Right ventricle myocardium superior (tissue), 1 donor: Measurements from ENCODE around the gene TCOF1. TPM values are rescaled to one million over a fixed set of nuclear protein-coding genes. Genes with fewer than 3 reads are reported as not detected.

Experiments used
- ATAC-seq: fragments of 200-7000 bp; cut with Tn5 transposase; one replicate; pipeline ENCODE4 v1.9.1; 2020; ENCODE audit warnings: mild to moderate bottlenecking; ENCODE audit not compliant: poor library complexity
- DNase-seq: peaks from one replicate; pipeline ENCODE4 v3.0.0-alpha.2; 2020
- intact Hi-C: fragments of 100-400 bp; cut with DNase I; formaldehyde crosslinking; loops from one replicate; pipeline ENCODE4 v1.11.2; 2022
- total RNA-seq: library from RNA; stranded (reverse); fragmentation: NEBNext Ultra II Directional; extraction: Animal tissue kit (Norgen Biotek cat#: 25700); gene quantifications from one replicate; pipeline ENCODE4 v1.2.1, GENCODE V29; 2021
- donor health status: DM: no; HTN: yes; CAD: no; lungs with severe emphysema.

Gene TCOF1
- total RNA-seq, 1 donor from 2014 or later, result 17.3 TPM

- ATAC-seq (no peak), DNase-seq (no peak)
- intact Hi-C loops, result no loop called here
These were observed 36.3 kb upstream of the TCOF1 start for GRCh38 chr5:150321211-150321610.

- intact Hi-C loops, result no loop called here
- ATAC-seq, result no peak
- DNase-seq, result no peak
These were observed 35.7 kb upstream of the TCOF1 start for GRCh38 chr5:150321784-150322183.

GRCh38 chr5:150322202-150322601 lies 35.3 kb upstream of the TCOF1 start:
- ATAC-seq, result no peak
- DNase-seq, result no peak
- intact Hi-C loops, result no loop called here

GRCh38 chr5:150323092-150323491 lies 34.4 kb upstream of the TCOF1 start:
- DNase-seq (no peak), ATAC-seq (no peak)
- intact Hi-C loops, result no loop called here

GRCh38 chr5:150323819-150324218 lies 33.7 kb upstream of the TCOF1 start:
- intact Hi-C loops, result no loop called here
- no peak for ATAC-seq
- DNase-seq, result no peak

GRCh38 chr5:150325426-150325825 lies 32.1 kb upstream of the TCOF1 start:
- no peak for DNase-seq
- intact Hi-C loops, result no loop called here
- no peak for ATAC-seq

- ATAC-seq (no peak), DNase-seq (no peak)
These were observed 30.8 kb upstream of the TCOF1 start for GRCh38 chr5:150326707-150327106.

GRCh38 chr5:150327139-150327538 lies 30.4 kb upstream of the TCOF1 start:
- no peak for DNase-seq
- ATAC-seq, result no peak
- intact Hi-C loops, result no loop called here

More at GRCh38 chr5:150326707-150327106, 30.8 kb upstream of the TCOF1 start:
- intact Hi-C loops, result no loop called here

- DNase-seq, result no peak
- intact Hi-C loops, result no loop called here
- ATAC-seq, result no peak
These were observed 29.0 kb upstream of the TCOF1 start for GRCh38 chr5:150328515-150328914.

GRCh38 chr5:150329038-150329437 lies 28.5 kb upstream of the TCOF1 start:
- intact Hi-C loops, result no loop called here
- peak; percentile 20 for ATAC-seq
- no peak for DNase-seq

- intact Hi-C loops, result no loop called here
- no peak for ATAC-seq
- DNase-seq, result no peak
These were observed 27.3 kb upstream of the TCOF1 start for GRCh38 chr5:150329881-150330876.

- ATAC-seq (no peak), DNase-seq (no peak)
- intact Hi-C loops, result no loop called here
These were observed 24.1 kb upstream of the TCOF1 start for GRCh38 chr5:150333400-150333799.

- intact Hi-C loops, result no loop called here
- DNase-seq (no peak), ATAC-seq (no peak)
These were observed 21.7 kb upstream of the TCOF1 start for GRCh38 chr5:150335778-150336177.

GRCh38 chr5:150338546-150338945 lies 19.0 kb upstream of the TCOF1 start:
- intact Hi-C loops, result no loop called here
- DNase-seq (no peak), ATAC-seq (no peak)

- intact Hi-C loops, result no loop called here
- ATAC-seq (no peak), DNase-seq (no peak)
These were observed 18.3 kb upstream of the TCOF1 start for GRCh38 chr5:150339165-150339564.

- intact Hi-C loops, result no loop called here
- no peak for ATAC-seq
- DNase-seq, result no peak
These were observed 17.7 kb upstream of the TCOF1 start for GRCh38 chr5:150339841-150340240.

GRCh38 chr5:150340614-150341255 lies 16.8 kb upstream of the TCOF1 start:
- intact Hi-C loops, result no loop called here
- DNase-seq (no peak), ATAC-seq (no peak)

- intact Hi-C loops, result no loop called here
- DNase-seq, result no peak
- ATAC-seq, result no peak
These were observed 16.2 kb upstream of the TCOF1 start for GRCh38 chr5:150341331-150341730.

GRCh38 chr5:150341989-150342388 lies 15.5 kb upstream of the TCOF1 start:
- intact Hi-C loops, result no loop called here
- no peak for DNase-seq
- no peak for ATAC-seq

- DNase-seq (no peak), ATAC-seq (no peak)
- intact Hi-C loops, result no loop called here
These were observed 14.9 kb upstream of the TCOF1 start for GRCh38 chr5:150342583-150342982.
